Lower leg skin (tissue), 4 donors: ENCODE measurements around the gene LZTS2. TPM values are rescaled to one million over a fixed set of nuclear protein-coding genes. Genes with fewer than 3 reads are reported as not detected.

Experiments
- DNase-seq, 2 donors: peaks; one replicate each; pipeline ENCODE4 v3.0.0-alpha.2; 2019; ENCODE audit warnings: low spot score in 2 of 2
- H3K4me3 ChIP-seq: fragments of 200-600 bp; sonication (generic); 2 replicates; pipeline ENCODE4 v1.5.1; 2017; ENCODE audit warnings: mild to moderate bottlenecking, low read depth; ENCODE audit not compliant: poor library complexity, severe bottlenecking
- POLR2A ChIP-seq, 2 donors: fragments of 450-650 bp; IDR thresholded peaks; one replicate each; pipeline ENCODE4 v1.6.1; 2016 to 2017; ENCODE audit warnings: antibody characterized with exemption in 2 of 2, mild to moderate bottlenecking in 1 of 2, moderate library complexity in 1 of 2
- WGBS, 2 donors: methylation state at CpG; one replicate each; pipeline ENCODE4 v1.1.5; 2018; 5-methylcytosine and 5-hydroxymethylcytosine counted together
- intact Hi-C: fragments of 100-400 bp; cut with DNase I; formaldehyde crosslinking; loops from one replicate; pipeline ENCODE4 v1.15.0; 2023; ENCODE audit warnings: low total_unique reads
- microRNA counts, 2 donors: library from miRNA; unstranded; fragments of <30 nt; microRNA quantifications; one replicate each; lab custom pipeline; 2016
- microRNA-seq, 2 donors: library from miRNA; unstranded; fragments of <30 nt; microRNA quantifications; one replicate each; pipeline ENCODE4, GENCODE V29; 2016; ENCODE audit warnings: borderline replicate concordance in 2 of 2, borderline number of aligned reads in 1 of 2
- total RNA-seq, 4 donors: library from RNA; depleted of rRNA; stranded (reverse); fragments of >200 nt; gene quantifications; one replicate each; pipeline ENCODE4 v1.1.0, GENCODE V29; 2016
- TF ChIP-seq, protein P1 (sequence below), 3 donors: fragments of 450-650 bp; IDR thresholded peaks; one replicate each; pipeline ENCODE4 v1.5.1; 2016; ENCODE audit warnings: antibody characterized with exemption in 3 of 3, mild to moderate bottlenecking in 3 of 3, moderate library complexity in 2 of 3

The LZTS2 gene
- total RNA-seq, 4 donors from 2014 or later: 58.9 to 81.4 (median 71.2) TPM

- TF ChIP-seq, protein P1, sequence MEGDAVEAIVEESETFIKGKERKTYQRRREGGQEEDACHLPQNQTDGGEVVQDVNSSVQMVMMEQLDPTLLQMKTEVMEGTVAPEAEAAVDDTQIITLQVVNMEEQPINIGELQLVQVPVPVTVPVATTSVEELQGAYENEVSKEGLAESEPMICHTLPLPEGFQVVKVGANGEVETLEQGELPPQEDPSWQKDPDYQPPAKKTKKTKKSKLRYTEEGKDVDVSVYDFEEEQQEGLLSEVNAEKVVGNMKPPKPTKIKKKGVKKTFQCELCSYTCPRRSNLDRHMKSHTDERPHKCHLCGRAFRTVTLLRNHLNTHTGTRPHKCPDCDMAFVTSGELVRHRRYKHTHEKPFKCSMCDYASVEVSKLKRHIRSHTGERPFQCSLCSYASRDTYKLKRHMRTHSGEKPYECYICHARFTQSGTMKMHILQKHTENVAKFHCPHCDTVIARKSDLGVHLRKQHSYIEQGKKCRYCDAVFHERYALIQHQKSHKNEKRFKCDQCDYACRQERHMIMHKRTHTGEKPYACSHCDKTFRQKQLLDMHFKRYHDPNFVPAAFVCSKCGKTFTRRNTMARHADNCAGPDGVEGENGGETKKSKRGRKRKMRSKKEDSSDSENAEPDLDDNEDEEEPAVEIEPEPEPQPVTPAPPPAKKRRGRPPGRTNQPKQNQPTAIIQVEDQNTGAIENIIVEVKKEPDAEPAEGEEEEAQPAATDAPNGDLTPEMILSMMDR (IDR thresholded peaks at IDR 0.05): no peak
- no peak for TF ChIP-seq POLR2A (IDR thresholded peaks at IDR 0.05)
- DNase-seq: no peak
- intact Hi-C loops: loop anchor here (10.0 kb wide), 1 partner anchor 91 kb away; no protein-coding TSS in a partner anchor
- no peak overlapping the region for H3K4me3 ChIP-seq
Measured at GRCh38 chr10:101053516-101053915, 53.9 kb downstream of the LZTS2 start.

DNA sequence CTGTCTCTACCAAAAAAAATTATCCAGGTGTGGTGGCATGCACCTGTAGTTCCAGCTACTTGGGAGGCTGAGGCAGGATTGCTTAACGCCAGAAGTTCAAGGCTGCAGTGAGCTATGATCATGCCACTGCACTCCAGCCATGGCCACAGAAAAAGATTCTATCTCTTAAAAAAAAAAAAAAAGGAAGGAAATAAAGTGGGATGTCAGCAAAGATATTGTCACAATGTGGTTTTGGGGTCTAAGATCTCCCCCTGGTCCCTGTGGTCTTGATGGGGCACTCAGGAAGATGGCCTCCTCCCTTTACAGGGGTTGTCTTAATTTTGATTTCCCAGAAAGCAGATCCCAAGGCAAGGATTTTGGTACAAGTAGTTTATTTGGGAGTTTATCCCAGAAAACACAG, 54.7 kb downstream of the LZTS2 start:
- 83 to 84% methylated on average over 1 of the region's 1 CpG for WGBS, 2 donors

DNA sequence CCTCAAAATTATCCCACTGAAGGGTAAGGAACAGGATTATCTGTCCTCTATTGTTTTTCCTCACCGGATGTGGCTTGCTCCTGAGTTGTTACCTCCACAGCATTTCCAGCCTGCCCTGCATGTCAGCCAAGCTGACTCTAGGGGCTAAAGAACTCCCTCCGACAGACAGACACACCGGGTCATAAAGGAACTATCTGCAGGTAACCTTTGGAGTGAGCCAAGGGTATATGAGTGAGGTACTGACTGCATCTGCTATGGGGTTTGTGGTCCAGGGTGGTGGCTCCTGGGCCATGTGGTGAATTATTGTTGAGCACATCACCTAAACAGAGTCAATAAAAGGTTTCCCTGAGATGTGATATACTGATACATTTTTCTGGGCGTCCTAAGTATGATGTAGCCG, 55.3 kb downstream of the LZTS2 start:
- TF ChIP-seq, protein P1 (IDR thresholded peaks at IDR 0.05): no peak
- no peak for TF ChIP-seq POLR2A (IDR thresholded peaks at IDR 0.05)
- intact Hi-C loops: loop anchor here (10.0 kb wide), 1 partner anchor 90 kb away; no protein-coding TSS in a partner anchor
- DNase-seq: no peak
- H3K4me3 ChIP-seq: no peak overlapping the region
- WGBS, 2 donors: 88 to 92% methylated on average over 5 of the region's 5 CpGs

More for the DNA sequence above, 54.7 kb downstream of the LZTS2 start:
- TF ChIP-seq POLR2A (IDR thresholded peaks at IDR 0.05): no peak
- TF ChIP-seq, protein P1 (IDR thresholded peaks at IDR 0.05): no peak
- intact Hi-C loops: loop anchor here (10.0 kb wide), 1 partner anchor 90 kb away; no protein-coding TSS in a partner anchor
- no peak overlapping the region for H3K4me3 ChIP-seq
- DNase-seq: no peak

GRCh38 chr10:101055411-101055810, 55.8 kb downstream of the LZTS2 start:
- no peak for DNase-seq
- TF ChIP-seq, protein P1 (IDR thresholded peaks at IDR 0.05): no peak
- TF ChIP-seq POLR2A (IDR thresholded peaks at IDR 0.05): no peak
- 92 to 93% methylated on average over 4 of the region's 4 CpGs for WGBS, 2 donors
- intact Hi-C loops: loop anchor here (10.0 kb wide), 1 partner anchor 89 kb away; no protein-coding TSS in a partner anchor
- no peak overlapping the region for H3K4me3 ChIP-seq

- TF ChIP-seq POLR2A (IDR thresholded peaks at IDR 0.05): no peak
- TF ChIP-seq, protein P1 (IDR thresholded peaks at IDR 0.05): no peak
- 93 to 96% methylated on average over 4 of the region's 4 CpGs for WGBS, 2 donors
- intact Hi-C loops: loop anchor here (10.0 kb wide), 1 partner anchor 88 kb away; no protein-coding TSS in a partner anchor
- H3K4me3 ChIP-seq: no peak overlapping the region
- no peak for DNase-seq
Measured at GRCh38 chr10:101056365-101057151, 57.0 kb downstream of the LZTS2 start.

MicroRNAs within 50 kb of the gene (microRNA counts, 767-probe panel; counts per million panel counts)
- 0 to 358 counts per million in 2 donors for microRNA hsa-miR-608 (lab: Ali Mortazavi, UCI)

Small RNA genes lying within 50 kb of the gene (microRNA-seq; reads per million reads assigned to microRNA genes)
- 0 reads per million in 2 donors for gene MIR608

Other genes starting within 250 kb of the LZTS2 start
- 10 to 100 TPM in 3 of 4 donors, 1 to 10 TPM in 1; 8.3 to 23.3 (median 14.9) TPM for gene SLF2, start 86.8 kb upstream of the LZTS2 start, total RNA-seq
- 10 to 100 TPM; 15.3 to 31.9 (median 23.6) TPM for gene SEMA4G, start 30.3 kb upstream of the LZTS2 start, total RNA-seq
- gene MRPL43, start 12.3 kb upstream of the LZTS2 start, total RNA-seq: 100 to 1,000 TPM in 2 of 4 donors, 10 to 100 TPM in 2; 82.2 to 132 (median 100) TPM
- 1 to 10 TPM; 4.2 to 9.2 (median 6.4) TPM for gene TWNK, start 12.3 kb upstream of the LZTS2 start, total RNA-seq
- gene PDZD7, start 31.3 kb downstream of the LZTS2 start, total RNA-seq: 1 to 10 TPM; 1.5 to 9.0 (median 3.5) TPM
- 100 to 1,000 TPM in 1 of 4 donors, 10 to 100 TPM in 3; 55.5 to 127 (median 79.6) TPM for gene SFXN3, start 31.4 kb downstream of the LZTS2 start, total RNA-seq
- 1 to 10 TPM; 2.2 to 6.1 (median 2.7) TPM for gene KAZALD1, start 62.2 kb downstream of the LZTS2 start, total RNA-seq
- gene TLX1, start 131.5 kb downstream of the LZTS2 start, total RNA-seq: under 1 TPM in 2 of 4 donors, not detected in 2; 0.15 to 0.25 TPM
- not detected for gene LBX1, start 229.7 kb downstream of the LZTS2 start, total RNA-seq